Measurements from ENCODE around the gene MVK. TPM values are rescaled to one million over a fixed set of nuclear protein-coding genes. Genes with fewer than 3 reads are reported as not detected.

Gene MVK
- total RNA-seq, 1 experiment from 2014 or later, result 50.8 TPM

DNA sequence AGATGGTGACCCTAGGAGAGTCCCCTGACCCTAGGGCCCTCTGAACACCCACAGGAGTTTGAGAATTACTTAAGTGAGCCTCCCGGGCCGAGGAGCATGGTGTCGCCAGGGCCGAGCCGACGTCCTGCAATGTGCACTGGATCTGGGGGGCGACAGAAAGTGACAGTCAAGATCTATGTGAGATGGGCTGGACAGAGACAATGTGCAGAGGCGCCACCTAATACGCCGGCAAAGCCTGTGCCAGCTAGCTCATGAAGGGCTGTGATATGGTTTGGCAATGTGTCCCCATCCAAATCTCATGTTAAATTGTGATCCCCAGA, 11.9 kb upstream of the MVK start:
- CTCF ChIA-PET, result no interaction called here
- no peak for DNase-seq

GRCh38 chr12:109562871-109563270, 10.7 kb upstream of the MVK start:
- Histone ChIP-seq H3K4me1 (replicated peaks; ENCODE audit: insufficient read depth) (no peaks in the 10 kb centered on the region), H3K27me3 (ENCODE audit: insufficient read depth, low read depth) (no peaks in the 10 kb centered on the region), H2AFZ (no peak overlapping the region), H3K27ac (no peak overlapping the region), H3K9me2 (ENCODE audit: insufficient read depth) (no peaks in the 10 kb centered on the region), H3F3A (ENCODE audit: insufficient read depth, low read depth) (no peaks in the 10 kb centered on the region), H4K20me1 (ENCODE audit: insufficient read depth) (no peaks in the 10 kb centered on the region), H3K9me3 (ENCODE audit: insufficient read depth, low read depth) (no peaks in the 10 kb centered on the region), H3K4me3 (no peak overlapping the region), H3K4me2 (no peak overlapping the region), H3K36me3 (ENCODE audit: low read depth) (0 out of 2 replicates have a peak, but pooled peaks cover 4% of the 10 kb centered on the region), H3K79me2 (ENCODE audit: low read depth) (no peaks in the 10 kb centered on the region)
- no peak for DNase-seq
- ChIA-PET POLR2A (ENCODE audit: unreplicated experiment) (interaction anchor here (0.6 kb wide), 1 partner anchor 260 kb away, joined by 3 read pairs; no protein-coding TSS in a partner anchor), CTCF (no interaction called here)
- TF ChIP-seq EZH2 (IDR thresholded peaks at IDR 0.05; ENCODE audit: low read depth), result no peak
- TF ChIP-seq, protein P1, sequence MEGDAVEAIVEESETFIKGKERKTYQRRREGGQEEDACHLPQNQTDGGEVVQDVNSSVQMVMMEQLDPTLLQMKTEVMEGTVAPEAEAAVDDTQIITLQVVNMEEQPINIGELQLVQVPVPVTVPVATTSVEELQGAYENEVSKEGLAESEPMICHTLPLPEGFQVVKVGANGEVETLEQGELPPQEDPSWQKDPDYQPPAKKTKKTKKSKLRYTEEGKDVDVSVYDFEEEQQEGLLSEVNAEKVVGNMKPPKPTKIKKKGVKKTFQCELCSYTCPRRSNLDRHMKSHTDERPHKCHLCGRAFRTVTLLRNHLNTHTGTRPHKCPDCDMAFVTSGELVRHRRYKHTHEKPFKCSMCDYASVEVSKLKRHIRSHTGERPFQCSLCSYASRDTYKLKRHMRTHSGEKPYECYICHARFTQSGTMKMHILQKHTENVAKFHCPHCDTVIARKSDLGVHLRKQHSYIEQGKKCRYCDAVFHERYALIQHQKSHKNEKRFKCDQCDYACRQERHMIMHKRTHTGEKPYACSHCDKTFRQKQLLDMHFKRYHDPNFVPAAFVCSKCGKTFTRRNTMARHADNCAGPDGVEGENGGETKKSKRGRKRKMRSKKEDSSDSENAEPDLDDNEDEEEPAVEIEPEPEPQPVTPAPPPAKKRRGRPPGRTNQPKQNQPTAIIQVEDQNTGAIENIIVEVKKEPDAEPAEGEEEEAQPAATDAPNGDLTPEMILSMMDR (conservative IDR thresholded peaks at IDR 0.05), result no peak
- intact Hi-C loops (cut with micrococcal nuclease; ENCODE audit: unreplicated experiment), result no loop called here
- no TSS peak for BruUV-seq (replicated peaks)

More for the DNA sequence above, 11.9 kb upstream of the MVK start:
- no peaks in the 10 kb centered on the region for H3K27me3 ChIP-seq (ENCODE audit: insufficient read depth, low read depth)
- TF ChIP-seq, protein P1 (conservative IDR thresholded peaks at IDR 0.05), result no peak
- no peak for TF ChIP-seq EZH2 (IDR thresholded peaks at IDR 0.05; ENCODE audit: low read depth)
- no TSS peak for BruUV-seq (replicated peaks)
- H3K79me2 ChIP-seq (ENCODE audit: low read depth), result no peaks in the 10 kb centered on the region
- intact Hi-C loops (cut with micrococcal nuclease; ENCODE audit: unreplicated experiment), result no loop called here
- H4K20me1 ChIP-seq (ENCODE audit: insufficient read depth), result no peaks in the 10 kb centered on the region
- no peaks in the 10 kb centered on the region for H3K9me2 ChIP-seq (ENCODE audit: insufficient read depth)
- H3K9me3 ChIP-seq (ENCODE audit: insufficient read depth, low read depth), result no peaks in the 10 kb centered on the region
- no peak overlapping the region for H3K4me2 ChIP-seq
- no peaks in the 10 kb centered on the region for H3F3A ChIP-seq (ENCODE audit: insufficient read depth, low read depth)
- H3K27ac ChIP-seq, result no peak overlapping the region
- H3K4me1 ChIP-seq (replicated peaks; ENCODE audit: insufficient read depth), result no peaks in the 10 kb centered on the region
- no peak overlapping the region for H3K4me3 ChIP-seq
- 0 out of 2 replicates have a peak, but pooled peaks cover 4% of the 10 kb centered on the region for H3K36me3 ChIP-seq (ENCODE audit: low read depth)
- POLR2A ChIA-PET (ENCODE audit: unreplicated experiment), result no interaction called here
- no peak overlapping the region for H2AFZ ChIP-seq

DNA sequence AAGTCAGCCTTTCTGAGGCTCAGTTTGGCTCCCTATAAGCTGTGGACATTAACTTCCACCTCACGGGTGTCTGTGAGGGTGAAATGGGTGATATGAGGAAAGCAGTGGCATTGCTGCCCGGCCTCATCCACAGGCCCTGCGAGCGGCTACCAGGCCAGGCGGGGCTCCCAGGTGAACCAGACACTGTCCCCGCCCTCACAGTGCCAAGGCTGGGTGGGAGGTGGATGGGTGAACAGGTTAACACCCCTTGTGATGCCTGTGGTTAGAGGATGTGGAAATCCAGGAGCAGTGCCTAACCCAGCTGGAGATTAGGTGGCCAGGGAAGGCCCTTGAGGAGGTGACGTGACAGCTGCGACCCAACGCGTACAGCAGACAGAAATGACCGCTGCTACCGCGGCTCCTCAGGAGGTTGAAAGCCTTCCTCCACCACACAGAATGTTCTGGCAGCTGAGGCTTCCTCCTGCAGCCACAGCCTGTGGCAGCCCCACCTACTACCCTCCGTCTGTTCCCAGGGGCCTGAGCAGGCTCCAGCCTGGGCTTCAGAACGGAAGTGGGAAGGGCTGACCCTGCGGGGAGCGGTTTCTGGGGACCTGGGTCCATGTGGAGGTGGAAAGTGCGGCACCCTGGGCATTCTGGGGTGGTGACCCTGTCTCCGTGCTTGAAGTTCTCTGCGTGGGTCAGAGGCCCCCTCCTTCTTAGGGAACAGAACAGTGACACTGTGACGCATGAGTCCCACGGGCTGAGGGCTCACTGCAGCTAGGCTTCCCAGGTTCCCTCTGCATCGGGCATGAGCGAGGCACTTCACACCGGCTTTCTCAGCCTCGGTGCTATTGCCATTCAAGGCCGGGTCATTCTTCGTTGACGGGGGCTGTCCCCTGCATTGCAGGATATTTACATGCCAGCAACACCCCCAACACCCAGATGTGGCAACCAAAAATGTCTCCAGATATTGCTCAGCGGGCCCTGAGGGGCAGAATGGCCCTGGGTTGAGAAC, 10.0 kb upstream of the MVK start:
- TF ChIP-seq, protein P1 (conservative IDR thresholded peaks at IDR 0.05), result no peak
- TF ChIP-seq EZH2 (IDR thresholded peaks at IDR 0.05; ENCODE audit: low read depth), result no peak
- H3K4me2 ChIP-seq, result no peak overlapping the region
- intact Hi-C loops (cut with micrococcal nuclease; ENCODE audit: unreplicated experiment), result no loop called here
- H3K27me3 ChIP-seq (ENCODE audit: insufficient read depth, low read depth), result no peaks in the 10 kb centered on the region
- H3K9me3 ChIP-seq (ENCODE audit: insufficient read depth, low read depth), result no peaks in the 10 kb centered on the region
- no peaks in the 10 kb centered on the region for H4K20me1 ChIP-seq (ENCODE audit: insufficient read depth)
- no peaks in the 10 kb centered on the region for H3K4me1 ChIP-seq (replicated peaks; ENCODE audit: insufficient read depth)
- no peaks in the 10 kb centered on the region for H3F3A ChIP-seq (ENCODE audit: insufficient read depth, low read depth)
- no peak for DNase-seq
- no peak overlapping the region for H2AFZ ChIP-seq
- BruUV-seq (replicated peaks), result no TSS peak
- POLR2A ChIA-PET (ENCODE audit: unreplicated experiment), result no interaction called here
- H3K36me3 ChIP-seq (ENCODE audit: low read depth), result 0 out of 2 replicates have a peak, but pooled peaks cover 4% of the 10 kb centered on the region
- no peaks in the 10 kb centered on the region for H3K9me2 ChIP-seq (ENCODE audit: insufficient read depth)
- CTCF ChIA-PET, result no interaction called here
- no peaks in the 10 kb centered on the region for H3K79me2 ChIP-seq (ENCODE audit: low read depth)
- H3K27ac ChIP-seq, result no peak overlapping the region
- H3K4me3 ChIP-seq, result no peak overlapping the region

Measured in PC-9 (cell line).